ENCODE data around the gene SLC8A1.

SLC8A1 gene

DNA sequence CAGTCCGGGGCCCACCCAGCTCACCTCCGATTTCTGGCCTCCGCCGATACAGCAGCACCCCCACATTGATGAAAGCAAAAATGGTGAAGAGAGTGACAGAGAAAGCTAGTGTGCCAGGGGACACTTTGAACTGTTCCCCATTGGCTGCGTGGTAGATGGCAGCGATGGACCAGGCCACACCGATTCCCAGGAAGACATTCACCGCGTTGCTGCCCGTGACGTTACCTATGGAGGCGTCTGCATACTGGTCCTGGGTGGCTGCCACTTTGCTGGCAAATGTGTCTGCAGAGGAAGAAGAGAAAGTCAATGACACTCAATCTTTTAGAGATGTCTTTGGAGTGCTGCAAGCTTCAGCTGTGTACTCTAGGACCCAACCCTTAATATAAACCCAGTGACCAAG, 336.5 kb downstream of the SLC8A1 start:
- TF ChIP-seq POLR2A (IDR thresholded peaks at IDR 0.05; ENCODE audit: low read depth, low read length), result no peak
- FAIRE-seq (no peak), DNase-seq (ENCODE audit: insufficient read length, low spot score) (no peak)

GRCh38 chr2:40113997-40114396, 337.9 kb downstream of the SLC8A1 start:
- TF ChIP-seq POLR2A (IDR thresholded peaks at IDR 0.05; ENCODE audit: low read depth, low read length), result no peak
- DNase-seq (ENCODE audit: insufficient read length, low spot score) (no peak), FAIRE-seq (no peak)

- no peak for FAIRE-seq
Measured at GRCh38 chr2:40113272-40113968, 338.5 kb downstream of the SLC8A1 start.

DNA sequence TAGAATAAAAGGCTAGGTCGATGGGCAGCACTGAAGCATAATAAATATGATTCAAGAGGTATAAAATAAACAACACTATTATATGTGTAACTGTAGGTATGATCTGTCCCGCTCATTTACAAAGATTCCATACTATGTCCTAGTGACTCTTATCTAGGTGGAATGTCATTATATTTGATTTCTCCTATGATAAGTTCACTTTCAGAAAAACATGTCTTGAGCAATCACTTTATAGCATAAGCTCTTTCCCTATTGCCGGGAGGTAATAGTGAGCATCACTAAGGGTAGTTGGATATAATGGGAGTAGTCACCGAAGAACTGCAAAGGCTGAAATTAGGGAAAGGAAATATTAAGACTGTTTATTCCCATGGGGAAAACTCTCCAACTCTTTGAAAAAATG, 342.5 kb downstream of the SLC8A1 start:
- no peak for FAIRE-seq
- no peak for TF ChIP-seq POLR2A (IDR thresholded peaks at IDR 0.05; ENCODE audit: low read depth, low read length)
- DNase-seq (ENCODE audit: insufficient read length, low spot score), result no peak

More at GRCh38 chr2:40113272-40113968, 338.5 kb downstream of the SLC8A1 start:
- DNase-seq (ENCODE audit: insufficient read length, low spot score), result no peak
- no peak for TF ChIP-seq POLR2A (IDR thresholded peaks at IDR 0.05; ENCODE audit: low read depth, low read length)

DNA sequence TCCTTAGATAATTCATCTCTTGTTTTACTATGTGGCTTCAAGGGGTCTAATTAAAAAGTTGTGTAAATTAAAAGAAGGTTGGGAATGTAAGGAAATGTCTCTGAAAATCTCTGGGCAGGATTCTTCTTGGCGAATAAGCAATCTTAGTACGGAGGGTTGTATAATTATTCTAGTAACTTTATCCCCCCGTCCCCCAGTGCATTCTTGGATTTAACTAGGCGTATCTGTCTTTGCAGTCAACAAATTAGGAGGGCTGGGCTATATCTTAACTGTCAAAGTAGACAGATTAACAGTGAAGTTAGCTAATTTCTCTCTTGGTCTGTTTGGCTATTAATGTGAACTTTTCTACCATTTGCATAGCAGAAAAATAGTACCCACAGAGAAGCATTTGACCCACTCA, 343.0 kb downstream of the SLC8A1 start:
- FAIRE-seq (no peak), DNase-seq (ENCODE audit: insufficient read length, low spot score) (no peak)
- TF ChIP-seq POLR2A (IDR thresholded peaks at IDR 0.05; ENCODE audit: low read depth, low read length), result no peak

DNA sequence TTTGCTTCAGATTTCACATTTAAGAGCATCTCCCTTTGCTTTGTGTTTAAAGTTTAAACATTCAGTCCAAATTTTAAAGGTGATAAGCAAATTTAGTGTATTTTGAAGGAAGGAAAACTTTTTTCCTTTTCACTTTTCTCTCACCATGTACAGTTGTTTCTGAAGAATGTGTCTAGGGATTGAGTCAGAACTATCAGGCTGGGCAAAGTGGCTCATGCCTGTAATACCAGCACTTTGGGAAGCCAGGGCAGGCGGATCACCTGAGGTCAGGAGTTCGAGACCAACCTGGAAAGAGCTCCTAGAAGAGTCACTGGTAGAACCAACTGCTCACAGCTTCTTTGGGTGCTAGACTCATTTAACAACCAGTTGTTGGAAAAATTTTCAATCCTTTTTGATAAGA, 345.8 kb downstream of the SLC8A1 start:
- FAIRE-seq (no peak), DNase-seq (ENCODE audit: insufficient read length, low spot score) (no peak)
- TF ChIP-seq POLR2A (IDR thresholded peaks at IDR 0.05; ENCODE audit: low read depth, low read length), result no peak

GRCh38 chr2:40105593-40105992, 346.3 kb downstream of the SLC8A1 start:
- DNase-seq (ENCODE audit: insufficient read length, low spot score), result no peak
- FAIRE-seq, result peak; percentile 82
- TF ChIP-seq POLR2A (IDR thresholded peaks at IDR 0.05; ENCODE audit: low read depth, low read length), result no peak

- no peak for DNase-seq (ENCODE audit: insufficient read length, low spot score)
Measured at GRCh38 chr2:40103590-40103989, 348.3 kb downstream of the SLC8A1 start.

GRCh38 chr2:40103163-40103562, 348.7 kb downstream of the SLC8A1 start:
- peak; percentile 20 for FAIRE-seq
- DNase-seq (ENCODE audit: insufficient read length, low spot score), result no peak
- TF ChIP-seq POLR2A (IDR thresholded peaks at IDR 0.05; ENCODE audit: low read depth, low read length), result no peak

More at GRCh38 chr2:40103590-40103989, 348.3 kb downstream of the SLC8A1 start:
- no peak for FAIRE-seq
- TF ChIP-seq POLR2A (IDR thresholded peaks at IDR 0.05; ENCODE audit: low read depth, low read length), result no peak

GRCh38 chr2:40102447-40102846, 349.4 kb downstream of the SLC8A1 start:
- no peak for DNase-seq (ENCODE audit: insufficient read length, low spot score)
- TF ChIP-seq POLR2A (IDR thresholded peaks at IDR 0.05; ENCODE audit: low read depth, low read length), result no peak
- no peak for FAIRE-seq

GRCh38 chr2:40101131-40101575, 350.7 kb downstream of the SLC8A1 start:
- DNase-seq (ENCODE audit: insufficient read length, low spot score), result no peak
- no peak for TF ChIP-seq POLR2A (IDR thresholded peaks at IDR 0.05; ENCODE audit: low read depth, low read length)
- peak; percentile 86 for FAIRE-seq

GRCh38 chr2:40100676-40101075, 351.2 kb downstream of the SLC8A1 start:
- FAIRE-seq (peak; percentile 20), DNase-seq (ENCODE audit: insufficient read length, low spot score) (no peak)

GRCh38 chr2:40098786-40099470, 353.0 kb downstream of the SLC8A1 start:
- TF ChIP-seq POLR2A (IDR thresholded peaks at IDR 0.05; ENCODE audit: low read depth, low read length), result no peak
- no peak for DNase-seq (ENCODE audit: insufficient read length, low spot score)
- no peak for FAIRE-seq

More at GRCh38 chr2:40100676-40101075, 351.2 kb downstream of the SLC8A1 start:
- TF ChIP-seq POLR2A (IDR thresholded peaks at IDR 0.05; ENCODE audit: low read depth, low read length), result no peak

DNA sequence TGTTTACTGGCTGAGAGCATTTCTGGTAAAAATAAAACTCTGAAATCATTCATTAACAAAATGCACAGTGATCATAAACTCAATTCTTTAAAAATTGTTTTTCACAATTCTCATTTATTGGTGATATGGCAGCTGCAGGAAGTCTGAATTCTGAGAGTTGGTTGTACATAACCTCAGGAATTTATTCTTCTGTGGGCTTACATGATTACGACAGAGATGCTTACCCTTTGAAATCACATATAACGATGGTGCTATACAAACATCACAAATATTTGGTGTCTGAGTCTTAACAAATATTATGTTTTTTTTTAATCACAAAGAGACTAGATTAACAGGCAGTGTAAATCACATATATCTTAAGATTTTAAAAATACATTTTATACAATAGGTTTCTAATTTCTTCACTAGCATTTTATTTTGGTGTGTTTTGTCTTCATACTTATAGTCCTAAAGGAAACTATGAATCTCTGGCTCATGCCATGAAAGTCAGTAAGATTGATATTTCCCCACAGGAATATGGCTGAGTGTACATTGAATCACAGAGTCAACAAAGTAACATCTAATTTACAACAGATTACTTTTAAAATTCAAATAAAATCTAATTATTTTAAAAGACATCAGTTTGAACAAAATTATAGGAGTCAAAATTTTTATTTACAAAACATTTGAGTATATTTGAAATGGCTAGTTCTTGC, 354.1 kb downstream of the SLC8A1 start:
- TF ChIP-seq POLR2A (IDR thresholded peaks at IDR 0.05; ENCODE audit: low read depth, low read length), result no peak
- DNase-seq (ENCODE audit: insufficient read length, low spot score), result no peak
- FAIRE-seq, result peak; percentile 53

All from H54 (cell line).